K562 (cell line): Measurements from ENCODE around the gene PAIP1. TPM values are rescaled to one million over a fixed set of nuclear protein-coding genes. Genes with fewer than 3 reads are reported as not detected.

Source experiments
- BMI1 ChIP-seq: fragments of 150-350 bp; IDR thresholded peaks from 2 replicates; pipeline ENCODE4 v1.6.1; 2014; ENCODE audit warnings: low read length
- CEBPB ChIP-seq: fragments of 450-650 bp; IDR thresholded peaks from 2 replicates; pipeline ENCODE4 v1.6.1; 2016; ENCODE audit warnings: missing genetic modification characterization, missing compliant biosample characterization
- DPF2 ChIP-seq: fragments of 450-650 bp; IDR thresholded peaks from 2 replicates; pipeline ENCODE4 v1.6.1; 2016
- EHMT2 ChIP-seq: fragments of 450-650 bp; IDR thresholded peaks from 2 replicates; pipeline ENCODE4 v1.6.1; 2018; ENCODE audit warnings: antibody characterized with exemption
- HCFC1 ChIP-seq: IDR thresholded peaks from 2 replicates; pipeline ENCODE4 v1.6.1; 2012; ENCODE audit warnings: low read depth, low read length, improper control_type of control experiment
- HEY1 ChIP-seq: fragments of 250-450 bp; sonication (Bioruptor Pico); IDR thresholded peaks from 2 replicates; pipeline ENCODE4 v1.5.0; 2020; ENCODE audit warnings: mild to moderate bottlenecking, moderate library complexity, borderline replicate concordance
- ILK ChIP-seq: fragments of 450-650 bp; IDR thresholded peaks from 2 replicates; pipeline ENCODE4 v1.6.1; 2016; ENCODE audit warnings: missing genetic modification characterization, low read depth, mild to moderate bottlenecking, missing compliant biosample characterization, moderate library complexity, borderline replicate concordance
- KLF1 ChIP-seq: fragments of 450-650 bp; IDR thresholded peaks from 2 replicates; pipeline ENCODE4 v1.6.1; 2016; ENCODE audit warnings: missing genetic modification characterization, missing compliant biosample characterization
- L3MBTL2 ChIP-seq: fragments of 450-650 bp; IDR thresholded peaks from 2 replicates; pipeline ENCODE4 v1.6.1; 2016; ENCODE audit warnings: mild to moderate bottlenecking, moderate library complexity
- LCOR ChIP-seq: sonication (generic); formaldehyde crosslinking; IDR thresholded peaks from 2 replicates; pipeline ENCODE4 v1.8.0; 2022; ENCODE audit warnings: mild to moderate bottlenecking, missing genetic modification reagents
- MTA2 ChIP-seq: fragments of 450-650 bp; IDR thresholded peaks from 2 replicates; pipeline ENCODE4 v1.6.1; 2016; ENCODE audit warnings: low read depth
- NFATC3 ChIP-seq: fragments of 450-650 bp; IDR thresholded peaks from 2 replicates; pipeline ENCODE4 v1.6.1; 2017; ENCODE audit warnings: mild to moderate bottlenecking
- OTX1 ChIP-seq: fragments of 450-650 bp; formaldehyde crosslinking; IDR thresholded peaks from 2 replicates; pipeline ENCODE4 v1.4.0; 2022; ENCODE audit warnings: mild to moderate bottlenecking
- PHF21A ChIP-seq: fragments of 450-650 bp; IDR thresholded peaks from 2 replicates; pipeline ENCODE4 v1.6.1; 2017; ENCODE audit warnings: low read depth, borderline replicate concordance
- ZFP30 ChIP-seq: fragments of 250-450 bp; sonication (Bioruptor Pico); IDR thresholded peaks from 2 replicates; pipeline ENCODE4 v1.8.0; 2022; ENCODE audit warnings: moderate library complexity, mild to moderate bottlenecking, inconsistent platforms, borderline replicate concordance
- ZNF408 ChIP-seq: fragments of 250-450 bp; sonication (Bioruptor Pico); IDR thresholded peaks from 2 replicates; pipeline ENCODE4 v1.4.0; 2020; ENCODE audit warnings: low read depth, mild to moderate bottlenecking, moderate library complexity
- ZNF551 ChIP-seq: fragments of 250-450 bp; sonication (Bioruptor Pico); IDR thresholded peaks from 2 replicates; pipeline ENCODE4 v1.5.0; 2021; ENCODE audit warnings: mild to moderate bottlenecking, moderate library complexity
- polyA plus RNA-seq, 8 experiments: library from polyadenylated mRNA; depleted of rRNA in 4 of 8; stranded (reverse) in 5 of 8; unstranded in 3 of 8; fragments of >200 nt; fragmentation: Nextera tagmentation in 2 of 8; fragmentation: Illumina TruSeq in 1 of 8; extraction: Ambion mirVana in 2 of 8; extraction: Trizol in 1 of 8; gene quantifications; 2 replicates each; pipeline versions ENCODE4 v1.2.1 to v1.2.3, GENCODE V29; 2011 to 2014; ENCODE audit warnings: inconsistent platforms in 1 of 8, missing spikeins in 1 of 8
- total RNA-seq, 7 experiments: library from RNA; depleted of rRNA in 6 of 7; stranded (reverse); fragments of >200 nt in 6 of 7; fragmentation: Illumina TruSeq in 2 of 7; extraction: Trizol in 2 of 7; gene quantifications; 2 replicates each; pipeline versions ENCODE4 v1.2.1 to v1.2.3, GENCODE V29; 2011 to 2021; ENCODE audit warnings: low replicate concordance in 1 of 7
- TF ChIP-seq, protein P1 (sequence below): sonication (generic); formaldehyde crosslinking; IDR thresholded peaks from 2 replicates; pipeline ENCODE4 v1.8.0; 2023; ENCODE audit warnings: missing genetic modification reagents, mild to moderate bottlenecking, borderline replicate concordance
- TF ChIP-seq, protein P2 (sequence below): fragments of 250-450 bp; sonication (Bioruptor Pico); IDR thresholded peaks from 2 replicates; pipeline ENCODE4 v1.5.0; 2021; ENCODE audit warnings: mild to moderate bottlenecking, borderline replicate concordance
- TF ChIP-seq, protein P3 (sequence below): fragments of 450-650 bp; IDR thresholded peaks from 2 replicates; pipeline ENCODE4 v1.7.0; 2016; ENCODE audit warnings: borderline replicate concordance

The PAIP1 gene
- total and polyA plus RNA-seq, 9 of the 15 experiments (the other 6 are each of a cell fraction or from before 2014, with no cell fraction given): 51.7 to 181 (median 102) TPM

DNA sequence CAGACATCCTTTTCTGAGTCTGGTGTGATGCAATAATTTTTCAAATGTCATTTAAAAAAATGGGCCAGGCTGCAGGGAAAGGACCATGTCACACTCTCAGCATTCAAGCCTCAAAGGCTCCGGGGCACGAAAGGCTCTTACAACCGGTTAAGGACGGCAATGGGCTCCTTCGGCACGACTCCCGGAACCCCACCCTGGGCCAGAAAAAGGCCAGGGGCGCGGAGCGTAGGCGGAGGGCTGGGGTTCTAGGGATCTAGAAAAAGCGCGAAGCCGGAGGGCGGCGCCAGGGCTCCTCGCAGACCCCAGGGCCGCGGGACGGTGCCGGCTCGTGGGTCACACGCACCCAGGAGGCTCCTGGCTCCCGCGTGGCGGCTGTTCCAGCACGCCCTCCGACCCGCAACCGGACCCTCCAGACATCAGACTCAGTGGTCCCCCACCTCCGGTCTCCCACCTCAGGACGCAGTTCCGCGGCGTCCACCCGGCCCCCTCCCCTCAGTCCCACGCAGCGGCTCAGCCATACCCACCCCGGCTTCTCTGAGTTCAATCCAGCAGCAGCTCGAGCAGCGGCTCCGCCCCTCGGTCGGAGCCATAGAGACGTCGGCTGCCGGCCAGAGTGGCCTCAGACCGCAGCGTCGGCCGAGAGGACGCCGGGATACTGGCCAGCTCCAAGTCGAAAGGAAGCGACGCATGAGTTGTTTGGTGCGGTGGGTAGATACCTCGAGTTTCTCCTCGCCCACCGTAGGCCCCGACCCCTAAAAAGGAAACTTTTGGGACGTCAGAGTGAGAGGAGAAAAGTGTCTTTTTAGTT, 73.4 kb downstream of the PAIP1 start, which contains the start of gene TMEM267 (continued):
- no peak; the same call in 1 of the 2 replicates for TF ChIP-seq HEY1 (CRISPR knock-in tag)
- no peak for TF ChIP-seq NFATC3
- TF ChIP-seq MTA2: peak; percentile 43; the same call in 1 of the 2 replicates
- TF ChIP-seq DPF2: no peak
- no peak for TF ChIP-seq KLF1 (tag)
- no peak for TF ChIP-seq BMI1
- TF ChIP-seq ZNF408: no peak
- no peak for TF ChIP-seq ZNF551 (CRISPR knock-in tag)
- TF ChIP-seq CEBPB: peak; percentile 99
- TF ChIP-seq, protein P1, sequence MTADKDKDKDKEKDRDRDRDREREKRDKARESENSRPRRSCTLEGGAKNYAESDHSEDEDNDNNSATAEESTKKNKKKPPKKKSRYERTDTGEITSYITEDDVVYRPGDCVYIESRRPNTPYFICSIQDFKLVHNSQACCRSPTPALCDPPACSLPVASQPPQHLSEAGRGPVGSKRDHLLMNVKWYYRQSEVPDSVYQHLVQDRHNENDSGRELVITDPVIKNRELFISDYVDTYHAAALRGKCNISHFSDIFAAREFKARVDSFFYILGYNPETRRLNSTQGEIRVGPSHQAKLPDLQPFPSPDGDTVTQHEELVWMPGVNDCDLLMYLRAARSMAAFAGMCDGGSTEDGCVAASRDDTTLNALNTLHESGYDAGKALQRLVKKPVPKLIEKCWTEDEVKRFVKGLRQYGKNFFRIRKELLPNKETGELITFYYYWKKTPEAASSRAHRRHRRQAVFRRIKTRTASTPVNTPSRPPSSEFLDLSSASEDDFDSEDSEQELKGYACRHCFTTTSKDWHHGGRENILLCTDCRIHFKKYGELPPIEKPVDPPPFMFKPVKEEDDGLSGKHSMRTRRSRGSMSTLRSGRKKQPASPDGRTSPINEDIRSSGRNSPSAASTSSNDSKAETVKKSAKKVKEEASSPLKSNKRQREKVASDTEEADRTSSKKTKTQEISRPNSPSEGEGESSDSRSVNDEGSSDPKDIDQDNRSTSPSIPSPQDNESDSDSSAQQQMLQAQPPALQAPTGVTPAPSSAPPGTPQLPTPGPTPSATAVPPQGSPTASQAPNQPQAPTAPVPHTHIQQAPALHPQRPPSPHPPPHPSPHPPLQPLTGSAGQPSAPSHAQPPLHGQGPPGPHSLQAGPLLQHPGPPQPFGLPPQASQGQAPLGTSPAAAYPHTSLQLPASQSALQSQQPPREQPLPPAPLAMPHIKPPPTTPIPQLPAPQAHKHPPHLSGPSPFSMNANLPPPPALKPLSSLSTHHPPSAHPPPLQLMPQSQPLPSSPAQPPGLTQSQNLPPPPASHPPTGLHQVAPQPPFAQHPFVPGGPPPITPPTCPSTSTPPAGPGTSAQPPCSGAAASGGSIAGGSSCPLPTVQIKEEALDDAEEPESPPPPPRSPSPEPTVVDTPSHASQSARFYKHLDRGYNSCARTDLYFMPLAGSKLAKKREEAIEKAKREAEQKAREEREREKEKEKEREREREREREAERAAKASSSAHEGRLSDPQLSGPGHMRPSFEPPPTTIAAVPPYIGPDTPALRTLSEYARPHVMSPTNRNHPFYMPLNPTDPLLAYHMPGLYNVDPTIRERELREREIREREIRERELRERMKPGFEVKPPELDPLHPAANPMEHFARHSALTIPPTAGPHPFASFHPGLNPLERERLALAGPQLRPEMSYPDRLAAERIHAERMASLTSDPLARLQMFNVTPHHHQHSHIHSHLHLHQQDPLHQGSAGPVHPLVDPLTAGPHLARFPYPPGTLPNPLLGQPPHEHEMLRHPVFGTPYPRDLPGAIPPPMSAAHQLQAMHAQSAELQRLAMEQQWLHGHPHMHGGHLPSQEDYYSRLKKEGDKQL (CRISPR knock-in tag): 0 out of 2 replicates have a peak, but pooled peaks have one; percentile 28
- no peak for TF ChIP-seq PHF21A
- TF ChIP-seq L3MBTL2: peak; percentile 55; the same call in 1 of the 2 replicates
- TF ChIP-seq ZFP30 (CRISPR knock-in tag): no peak
- no peak for TF ChIP-seq OTX1 (CRISPR knock-in tag)
- TF ChIP-seq, protein P2, sequence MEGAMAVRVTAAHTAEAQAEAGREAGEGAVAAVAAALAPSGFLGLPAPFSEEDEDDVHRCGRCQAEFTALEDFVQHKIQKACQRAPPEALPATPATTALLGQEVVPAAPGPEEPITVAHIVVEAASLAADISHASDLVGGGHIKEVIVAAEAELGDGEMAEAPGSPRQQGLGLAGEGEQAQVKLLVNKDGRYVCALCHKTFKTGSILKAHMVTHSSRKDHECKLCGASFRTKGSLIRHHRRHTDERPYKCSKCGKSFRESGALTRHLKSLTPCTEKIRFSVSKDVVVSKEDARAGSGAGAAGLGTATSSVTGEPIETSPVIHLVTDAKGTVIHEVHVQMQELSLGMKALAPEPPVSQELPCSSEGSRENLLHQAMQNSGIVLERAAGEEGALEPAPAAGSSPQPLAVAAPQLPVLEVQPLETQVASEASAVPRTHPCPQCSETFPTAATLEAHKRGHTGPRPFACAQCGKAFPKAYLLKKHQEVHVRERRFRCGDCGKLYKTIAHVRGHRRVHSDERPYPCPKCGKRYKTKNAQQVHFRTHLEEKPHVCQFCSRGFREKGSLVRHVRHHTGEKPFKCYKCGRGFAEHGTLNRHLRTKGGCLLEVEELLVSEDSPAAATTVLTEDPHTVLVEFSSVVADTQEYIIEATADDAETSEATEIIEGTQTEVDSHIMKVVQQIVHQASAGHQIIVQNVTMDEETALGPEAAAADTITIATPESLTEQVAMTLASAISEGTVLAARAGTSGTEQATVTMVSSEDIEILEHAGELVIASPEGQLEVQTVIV (CRISPR knock-in tag): no peak
- 0 out of 2 replicates have a peak, but pooled peaks have one; percentile 44 for TF ChIP-seq LCOR
- TF ChIP-seq, protein P3, sequence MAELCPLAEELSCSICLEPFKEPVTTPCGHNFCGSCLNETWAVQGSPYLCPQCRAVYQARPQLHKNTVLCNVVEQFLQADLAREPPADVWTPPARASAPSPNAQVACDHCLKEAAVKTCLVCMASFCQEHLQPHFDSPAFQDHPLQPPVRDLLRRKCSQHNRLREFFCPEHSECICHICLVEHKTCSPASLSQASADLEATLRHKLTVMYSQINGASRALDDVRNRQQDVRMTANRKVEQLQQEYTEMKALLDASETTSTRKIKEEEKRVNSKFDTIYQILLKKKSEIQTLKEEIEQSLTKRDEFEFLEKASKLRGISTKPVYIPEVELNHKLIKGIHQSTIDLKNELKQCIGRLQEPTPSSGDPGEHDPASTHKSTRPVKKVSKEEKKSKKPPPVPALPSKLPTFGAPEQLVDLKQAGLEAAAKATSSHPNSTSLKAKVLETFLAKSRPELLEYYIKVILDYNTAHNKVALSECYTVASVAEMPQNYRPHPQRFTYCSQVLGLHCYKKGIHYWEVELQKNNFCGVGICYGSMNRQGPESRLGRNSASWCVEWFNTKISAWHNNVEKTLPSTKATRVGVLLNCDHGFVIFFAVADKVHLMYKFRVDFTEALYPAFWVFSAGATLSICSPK: no peak
- TF ChIP-seq EHMT2: no peak
- peak; percentile 75 for TF ChIP-seq HCFC1
- no peak for TF ChIP-seq ILK (tag)
